CD1c-positive myeloid dendritic cell (primary cell): ENCODE data around the gene DLK1.

Source experiments
- DNase-seq: peaks from one replicate; pipeline ENCODE4 v3.0.0-alpha.2; 2016; ENCODE audit errors: extremely low spot score

The DLK1 gene

GRCh38 chr14:100693877-100694578 lies 32.7 kb upstream of the DLK1 start:
- no peak for DNase-seq

GRCh38 chr14:100694579-100695422 lies 31.9 kb upstream of the DLK1 start:
- DNase-seq, result no peak

- DNase-seq, result no peak
These were observed 31.3 kb upstream of the DLK1 start for GRCh38 chr14:100695423-100695738.

- no peak for DNase-seq
These were observed 30.7 kb upstream of the DLK1 start for GRCh38 chr14:100696008-100696407.

- DNase-seq, result no peak
These were observed 30.1 kb upstream of the DLK1 start for GRCh38 chr14:100696590-100696989.

DNA sequence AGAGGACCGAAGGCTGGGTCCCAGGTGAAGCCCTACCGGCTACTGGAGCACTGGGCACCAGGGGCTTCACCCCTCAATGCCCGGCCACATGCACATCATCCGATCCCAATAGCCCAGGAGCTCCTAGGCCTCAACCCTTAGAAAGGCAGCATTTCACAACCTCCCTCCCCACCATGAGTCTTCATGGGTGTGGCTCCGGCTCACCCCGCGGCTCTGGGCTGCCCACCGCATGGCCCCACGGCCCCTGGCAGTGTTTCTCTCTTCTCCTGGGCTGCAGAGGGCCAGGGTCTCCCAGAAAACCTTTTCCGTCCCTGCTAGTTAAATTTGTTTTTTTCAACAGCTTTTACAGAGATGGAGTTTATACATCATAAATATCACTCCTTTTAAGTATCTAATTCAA lies 28.6 kb upstream of the DLK1 start:
- no peak for DNase-seq

DNA sequence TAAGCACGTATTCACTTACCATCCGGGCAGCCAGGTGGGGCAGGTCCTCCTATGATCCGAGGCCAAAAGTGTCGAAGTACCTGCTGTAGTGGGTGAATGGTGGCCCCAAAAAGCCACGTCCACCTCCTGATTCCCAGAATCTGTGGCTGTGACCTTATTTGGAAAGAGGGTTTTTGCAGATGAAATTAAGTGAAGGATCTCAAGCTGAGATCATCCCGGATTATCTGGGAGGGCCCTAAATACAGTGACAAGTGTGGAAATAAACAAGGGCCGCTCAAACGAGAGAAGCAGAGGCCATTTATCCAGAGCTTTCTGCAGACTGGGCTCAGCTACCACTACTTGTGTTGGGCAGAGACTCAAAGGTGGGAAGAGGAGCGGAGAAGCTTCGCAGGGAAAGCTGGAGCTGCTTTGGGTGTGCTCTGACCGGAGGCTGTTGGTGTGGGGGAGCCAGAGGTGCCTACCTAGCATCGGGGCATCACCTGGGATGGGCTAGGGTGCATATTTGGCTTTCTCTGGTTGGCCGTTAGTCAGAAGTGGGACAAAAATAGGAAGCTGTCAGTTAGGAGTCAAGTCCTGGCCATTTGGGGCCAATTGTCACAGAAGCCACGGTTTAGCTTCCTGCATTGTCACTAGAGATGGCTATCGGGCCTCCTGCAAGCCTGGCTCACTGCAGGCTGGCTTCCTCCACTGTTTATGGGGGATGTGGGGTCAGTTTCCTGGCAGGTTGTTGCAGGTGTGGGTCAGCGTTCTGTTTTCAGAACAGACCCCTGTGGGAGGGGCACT lies 27.8 kb upstream of the DLK1 start:
- DNase-seq, result no peak

GRCh38 chr14:100701314-100701713 lies 25.4 kb upstream of the DLK1 start:
- DNase-seq, result no peak

- DNase-seq, result no peak
These were observed 24.1 kb upstream of the DLK1 start for GRCh38 chr14:100702590-100702989.

DNA sequence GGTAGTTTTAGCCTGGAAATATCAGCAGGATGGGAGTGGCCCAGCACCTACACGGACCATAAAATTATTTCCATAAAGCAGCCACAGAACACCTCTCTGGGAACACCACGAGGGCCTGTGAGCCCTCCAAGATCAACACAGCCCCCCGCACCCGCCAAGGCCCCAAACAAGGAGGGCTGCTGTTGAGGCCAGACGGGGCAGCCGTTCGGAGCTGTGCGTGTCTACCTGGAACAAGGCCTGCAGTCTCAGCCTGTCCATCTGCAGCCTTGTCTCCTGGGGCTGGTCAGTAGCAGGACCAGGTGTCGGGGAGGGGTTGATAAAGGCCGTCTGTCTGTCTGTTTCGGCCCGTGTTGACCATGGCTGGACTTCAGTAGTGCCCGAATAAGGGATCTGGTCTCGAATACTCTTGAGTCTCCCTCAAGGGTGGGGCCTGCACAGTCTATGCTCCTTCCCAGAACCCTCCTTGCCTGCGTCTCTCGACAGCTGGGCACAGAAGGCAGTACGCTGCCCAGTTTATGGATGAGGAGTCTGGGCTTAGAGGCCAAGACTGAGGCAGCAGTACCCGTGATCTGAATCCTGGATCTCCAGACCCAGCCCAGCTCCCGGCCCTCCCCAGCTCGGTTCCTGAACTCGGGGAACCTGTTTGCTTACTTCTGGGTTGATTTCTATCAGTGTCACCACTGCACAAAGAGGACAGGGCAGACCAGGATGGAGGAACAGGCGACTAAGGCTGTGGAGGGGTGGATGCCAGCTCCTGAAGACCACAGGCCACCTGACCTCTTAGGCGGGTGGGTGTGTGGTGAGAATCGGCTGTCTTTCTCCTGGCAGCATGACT lies 23.1 kb upstream of the DLK1 start:
- DNase-seq, result no peak

- no peak for DNase-seq
These were observed 20.5 kb upstream of the DLK1 start for GRCh38 chr14:100706200-100706599.

- no peak for DNase-seq
These were observed 19.8 kb upstream of the DLK1 start for GRCh38 chr14:100706860-100707259.

- DNase-seq, result no peak
These were observed 18.0 kb upstream of the DLK1 start for GRCh38 chr14:100708425-100709288.

DNA sequence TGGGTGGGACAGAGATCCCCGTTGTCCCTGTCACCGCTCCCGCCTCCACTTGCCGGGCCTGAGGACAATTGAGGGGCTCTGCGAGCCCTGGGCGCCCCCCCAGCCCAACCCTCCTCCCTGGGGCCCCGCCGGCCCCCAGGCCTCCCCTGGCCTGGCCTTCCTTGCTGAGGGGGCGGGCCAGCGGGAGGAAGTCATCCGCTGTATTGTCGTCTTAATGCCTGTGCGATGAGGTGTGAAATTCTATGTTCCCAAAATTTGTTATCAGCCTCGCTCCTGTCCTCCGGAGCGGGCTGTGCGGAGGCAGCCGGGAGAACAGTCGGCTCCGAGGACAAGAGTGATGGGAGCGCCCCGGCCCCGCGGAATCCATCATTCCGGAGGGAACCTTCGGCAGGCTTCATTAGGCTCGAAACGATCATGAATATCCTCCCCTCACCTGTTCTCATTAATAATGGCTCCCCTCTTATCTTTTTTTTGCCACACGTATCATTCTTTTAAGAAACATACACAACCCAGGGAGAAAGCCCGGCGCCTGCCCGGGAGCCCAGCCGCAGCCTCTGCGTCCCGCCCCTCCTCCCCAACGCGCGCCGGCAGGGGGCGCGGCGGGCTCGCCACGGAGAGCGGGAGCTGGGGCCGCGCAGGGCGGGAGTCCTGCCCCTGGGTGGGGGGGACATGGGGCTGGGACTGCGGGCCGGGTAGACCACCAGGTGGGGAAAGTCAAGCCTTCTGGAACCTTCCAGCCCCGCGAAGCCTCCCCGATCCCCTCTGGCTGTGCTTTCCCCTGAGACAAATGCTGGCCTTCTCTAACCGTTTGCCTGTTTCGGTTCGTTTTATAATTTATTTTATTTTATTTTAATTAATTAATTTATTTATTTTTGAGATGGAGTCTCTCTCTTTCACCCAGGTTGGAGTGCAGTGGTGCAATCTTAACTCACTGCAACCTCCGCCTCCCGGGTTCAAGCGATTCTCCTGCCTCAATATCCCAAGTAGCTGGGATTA lies 17.1 kb upstream of the DLK1 start:
- DNase-seq, result peak; percentile 8

DNA sequence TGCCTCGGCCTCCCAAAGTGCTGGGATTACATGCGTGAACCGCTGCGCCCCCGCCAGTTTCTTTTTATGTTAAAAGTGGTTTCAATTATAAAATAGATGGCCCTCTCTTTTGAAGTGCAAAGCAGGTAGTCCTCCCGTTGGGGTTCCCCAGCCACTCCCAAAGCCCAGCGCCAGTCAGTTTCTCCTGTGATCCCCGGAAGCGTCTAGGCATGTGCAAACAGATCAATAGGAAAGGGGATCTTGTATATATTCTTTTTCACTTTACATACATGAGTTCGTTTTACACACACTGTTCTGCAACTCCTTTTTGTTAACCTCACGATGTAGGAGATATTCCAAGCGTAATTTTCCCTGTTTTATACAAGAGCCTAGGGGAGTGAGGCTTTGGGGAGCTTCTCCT lies 16.3 kb upstream of the DLK1 start:
- no peak for DNase-seq

DNA sequence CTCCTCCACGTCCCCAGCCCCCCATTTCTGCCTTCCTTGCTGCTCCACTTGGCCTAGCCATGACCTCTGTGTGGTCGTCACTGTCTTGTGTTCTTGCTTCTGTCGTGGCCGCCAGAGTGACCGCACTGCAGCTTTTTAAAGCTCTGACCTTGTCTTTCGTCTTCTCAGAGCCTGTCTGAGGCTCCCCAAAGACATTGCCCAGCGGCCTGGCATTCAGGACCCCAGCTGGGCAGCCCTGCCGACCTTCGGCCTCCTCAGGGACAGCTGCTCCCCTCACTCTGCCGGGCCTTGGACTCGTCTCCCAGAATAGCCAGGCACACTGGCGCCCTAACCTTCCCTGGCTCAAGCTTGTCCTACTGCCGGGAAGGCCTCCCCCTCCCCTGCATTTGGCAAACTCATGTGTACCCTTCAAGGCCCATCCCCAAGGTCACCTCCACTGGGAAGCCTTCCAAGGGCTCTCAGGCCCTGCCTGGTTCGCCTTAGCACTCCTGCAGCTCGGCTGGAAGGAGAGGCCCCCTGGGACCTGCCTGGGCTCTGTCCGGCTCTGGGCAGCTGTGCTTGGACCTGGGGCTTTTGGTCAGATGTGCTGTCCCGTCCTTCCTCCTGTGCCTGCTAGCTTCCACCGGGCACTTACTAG lies 15.7 kb upstream of the DLK1 start:
- no peak for DNase-seq

DNA sequence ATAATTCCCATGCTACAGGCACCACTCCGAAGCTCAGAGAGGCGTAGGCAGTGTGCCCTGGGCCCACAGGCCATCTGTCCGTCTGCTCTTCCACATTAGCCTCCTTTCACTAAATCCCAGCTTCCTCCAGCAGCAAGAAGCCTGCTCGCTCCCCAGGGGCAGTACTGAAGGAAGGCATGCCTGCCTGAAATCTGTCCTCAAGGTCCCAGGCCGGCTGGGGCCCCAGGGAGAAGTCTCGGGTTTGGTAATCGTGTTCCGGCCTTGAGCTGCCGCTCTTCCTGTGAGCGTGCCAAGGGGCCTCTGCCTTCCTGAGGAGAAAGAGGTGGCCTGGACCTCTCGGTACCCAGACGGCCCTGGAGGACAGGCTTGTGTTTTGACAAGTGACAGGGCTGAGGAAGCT lies 15.2 kb upstream of the DLK1 start:
- DNase-seq, result peak; percentile 16

DNA sequence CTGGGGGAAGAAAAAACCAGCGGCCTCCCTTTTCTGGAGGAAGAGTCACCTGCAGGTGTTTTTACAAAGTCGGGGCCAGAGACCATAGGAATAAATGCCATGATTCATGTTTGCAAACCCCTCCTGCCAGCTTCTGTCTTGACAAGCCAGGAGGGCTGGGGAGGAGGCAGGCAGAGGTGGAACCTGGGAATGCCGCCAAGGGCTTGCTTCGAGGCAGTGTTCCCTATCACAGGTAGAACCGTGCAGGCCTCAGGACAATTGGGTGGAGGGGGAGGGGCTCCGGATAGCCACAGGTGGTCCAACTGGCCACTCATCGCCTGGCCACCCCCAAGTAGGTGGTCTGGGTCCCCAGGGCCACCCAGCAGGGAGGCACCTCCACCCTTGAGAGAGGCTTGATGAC lies 14.2 kb upstream of the DLK1 start:
- DNase-seq, result no peak

DNA sequence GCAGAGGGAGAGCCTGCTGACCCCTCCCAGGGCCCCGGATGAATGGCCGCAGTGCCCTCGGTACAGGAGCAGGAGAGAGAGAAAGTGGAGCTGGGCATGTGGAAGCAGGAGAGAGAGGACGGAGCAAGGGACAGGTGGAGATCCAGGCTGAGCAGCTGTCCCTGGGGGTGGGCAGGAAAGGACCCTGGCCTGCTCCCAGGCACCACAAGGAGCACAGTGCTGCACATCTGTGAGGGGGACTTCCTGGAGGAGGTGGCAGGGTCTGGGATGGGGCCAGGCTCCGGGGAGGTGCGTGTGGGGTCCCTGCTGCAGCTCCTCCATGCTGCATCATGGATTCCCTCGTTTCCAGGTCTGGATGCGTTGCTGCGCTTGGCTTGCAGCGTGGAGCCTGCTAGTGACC lies 13.0 kb upstream of the DLK1 start:
- no peak for DNase-seq
